Chondrocyte (in vitro differentiated cells): Measurements from ENCODE around the gene CFAP251. TPM values are rescaled to one million over a fixed set of nuclear protein-coding genes. Genes with fewer than 3 reads are reported as not detected.
"Not testable (repeated sequence)": the region's sequence is repeated elsewhere in the genome, so short reads cannot be mapped to it uniquely, and the experiment has no call there.

Experiments used
- DNase-seq: peaks from one replicate; pipeline ENCODE4 v3.0.0; 2021; ENCODE audit warnings: mixed read lengths, low spot score
- H3K27ac Mint-ChIP-seq: one replicate; pipeline ENCODE4 v1.8.0; 2021; ENCODE audit warnings: mild to moderate bottlenecking, moderate library complexity, mixed read lengths; ENCODE audit not compliant: unreplicated experiment
- H3K27me3 Mint-ChIP-seq: 2 replicates; pipeline ENCODE4 v1.8.0; 2021; ENCODE audit warnings: low read depth, mixed read lengths
- H3K36me3 Mint-ChIP-seq: 2 replicates; pipeline ENCODE4 v1.8.0; 2021; ENCODE audit warnings: low read depth, mixed read lengths
- H3K4me1 Mint-ChIP-seq: 2 replicates; pipeline ENCODE4 v1.8.0; 2021; ENCODE audit warnings: low read depth, mild to moderate bottlenecking, mixed read lengths
- H3K4me3 Mint-ChIP-seq: one replicate; pipeline ENCODE4 v1.8.0; 2021; ENCODE audit warnings: mild to moderate bottlenecking, moderate library complexity, mixed read lengths; ENCODE audit not compliant: unreplicated experiment
- H3K9me3 Mint-ChIP-seq: 2 replicates; pipeline ENCODE4 v1.8.0; 2021; ENCODE audit warnings: low read depth, mixed read lengths
- CTCF ChIP-seq: fragments of 200-600 bp; sonication (generic); IDR thresholded peaks from 2 replicates; pipeline ENCODE4 v1.5.0; 2021; ENCODE audit warnings: antibody characterized with exemption, mild to moderate bottlenecking, moderate library complexity
- long read RNA-seq: library from polyadenylated mRNA; stranded (forward); transcript quantifications from one replicate; pipeline ENCODE4 v2.0.0, GENCODE V29; 2021
- total RNA-seq: library from RNA; stranded (reverse); gene quantifications from 3 replicates; pipeline ENCODE4 v1.2.1, GENCODE V29; 2021

Gene CFAP251
- 3.5 to 6.4 TPM (median 4.5 TPM) in 3 replicates for total RNA-seq
- long read RNA-seq, partial matches to known transcripts = 1 of 8 reads
- long read RNA-seq, other reads (novel, unspliced or antisense) = 7 of 8 reads

- Mint-ChIP-seq H3K27me3 (no peaks in the 10 kb centered on the region), H3K4me3 (peak within 1 kb of the TSS; percentile 35), H3K4me1 (peaks cover 3% of the 10 kb centered on the region), H3K9me3 (no peaks in the 10 kb centered on the region), H3K36me3 (peaks cover 19% of the 10 kb centered on the region), H3K27ac (peak within 1 kb of the TSS; percentile 45)
- DNase-seq = peak; percentile 93
- peak; percentile 70 for TF ChIP-seq CTCF
These were observed at the start of gene CFAP251 for GRCh38 chr12:121917950-121918678. CFAP251 (plus strand) TSS chr12:121918592; CDS start chr12:121921306, 2,714 bp downstream.

- H3K4me1 Mint-ChIP-seq, H3K36me3 Mint-ChIP-seq, H3K27me3 Mint-ChIP-seq, H3K4me3 Mint-ChIP-seq, DNase-seq, H3K9me3 Mint-ChIP-seq, H3K27ac Mint-ChIP-seq: not testable (repeated sequence)
These were observed 49.2 kb upstream of the CFAP251 start for GRCh38 chr12:121869229-121869628.

GRCh38 chr12:121871467-121871866 is 46.9 kb upstream of the CFAP251 start:
- Mint-ChIP-seq H3K4me1 (peaks cover 9% of the 10 kb centered on the region), H3K27ac (no peak overlapping the region), H3K4me3 (no peak overlapping the region), H3K9me3 (no peaks in the 10 kb centered on the region), H3K36me3 (no peaks in the 10 kb centered on the region), H3K27me3 (no peaks in the 10 kb centered on the region)
- no peak for DNase-seq
- no peak for TF ChIP-seq CTCF

GRCh38 chr12:121872546-121873215 is 45.7 kb upstream of the CFAP251 start:
- Mint-ChIP-seq H3K27me3 (no peaks in the 10 kb centered on the region), H3K4me3 (no peak overlapping the region), H3K9me3 (no peaks in the 10 kb centered on the region), H3K27ac (peak overlapping the region; percentile 87), H3K36me3 (no peaks in the 10 kb centered on the region), H3K4me1 (peaks cover 9% of the 10 kb centered on the region)
- TF ChIP-seq CTCF = no peak
- DNase-seq = no peak

- Mint-ChIP-seq H3K4me1 (peaks cover 9% of the 10 kb centered on the region), H3K27me3 (no peaks in the 10 kb centered on the region), H3K4me3 (no peak overlapping the region), H3K9me3 (no peaks in the 10 kb centered on the region), H3K36me3 (no peaks in the 10 kb centered on the region), H3K27ac (no peak overlapping the region)
- TF ChIP-seq CTCF = no peak
- DNase-seq = no peak
These were observed 45.2 kb upstream of the CFAP251 start for GRCh38 chr12:121873216-121873569.
